GM10266 (cell line): ENCODE data around the gene FNIP1.

ENCODE experiments used
- DNase-seq: peaks from one replicate; pipeline ENCODE4 v3.0.0; 2012; ENCODE audit errors: extremely low spot score
- CTCF ChIP-seq: IDR thresholded peaks from 2 replicates; pipeline ENCODE4 v1.5.1; 2012; ENCODE audit warnings: mild to moderate bottlenecking, low read depth; ENCODE audit not compliant: control insufficient read depth, insufficient read depth; ENCODE audit errors: missing control alignments

The FNIP1 gene

GRCh38 chr5:131771692-131772091 lies 25.1 kb downstream of the FNIP1 start:
- TF ChIP-seq CTCF: no peak
- no peak for DNase-seq

- TF ChIP-seq CTCF: no peak
- DNase-seq: no peak
Observed at GRCh38 chr5:131769961-131770360, 26.9 kb downstream of the FNIP1 start.

GRCh38 chr5:131769336-131769735 lies 27.5 kb downstream of the FNIP1 start:
- no peak for TF ChIP-seq CTCF
- DNase-seq: no peak

GRCh38 chr5:131767891-131768290 lies 28.9 kb downstream of the FNIP1 start:
- TF ChIP-seq CTCF: no peak
- no peak for DNase-seq

- DNase-seq: no peak
- TF ChIP-seq CTCF: no peak
Observed at GRCh38 chr5:131766689-131767088, 30.1 kb downstream of the FNIP1 start.

- DNase-seq: no peak
- TF ChIP-seq CTCF: no peak
Observed at GRCh38 chr5:131765261-131765660, 31.6 kb downstream of the FNIP1 start.

GRCh38 chr5:131763968-131764367 lies 32.8 kb downstream of the FNIP1 start:
- TF ChIP-seq CTCF: no peak
- no peak for DNase-seq
